Posterior vena cava (tissue), 2 donors: Measurements from ENCODE around the gene PLPPR5. TPM values are rescaled to one million over a fixed set of nuclear protein-coding genes. Genes with fewer than 3 reads are reported as not detected.
"Not testable (repeated sequence)": the region's sequence is repeated elsewhere in the genome, so short reads cannot be mapped to it uniquely, and the experiment has no call there.

Experiments
- DNase-seq: peaks from one replicate; pipeline ENCODE4 v3.0.0-alpha.2; 2020; ENCODE audit warnings: low spot score
- intact Hi-C, 2 donors: fragments of 100-400 bp; cut with DNase I; formaldehyde crosslinking; loops; one replicate each; pipeline versions ENCODE4 v1.14.1 to v1.14.2; 2022 to 2023
- long read RNA-seq, 2 donors: library from polyadenylated mRNA; unstranded; transcript quantifications; one replicate each; pipeline ENCODE4 v2.0.0, GENCODE V29; 2020 to 2021
- total RNA-seq, 2 donors: library from RNA; stranded (reverse); fragmentation: NEBNext Ultra II Directional; extraction: Animal tissue kit (Norgen Biotek cat#: 25700); gene quantifications; one replicate each; pipeline ENCODE4 v1.2.1, GENCODE V29; 2021
- donor health status: DM: yes; HTN: yes; CAD: no.
- donor health status: DM: yes; HTN: yes; CAD: no.

The PLPPR5 gene, protein sequence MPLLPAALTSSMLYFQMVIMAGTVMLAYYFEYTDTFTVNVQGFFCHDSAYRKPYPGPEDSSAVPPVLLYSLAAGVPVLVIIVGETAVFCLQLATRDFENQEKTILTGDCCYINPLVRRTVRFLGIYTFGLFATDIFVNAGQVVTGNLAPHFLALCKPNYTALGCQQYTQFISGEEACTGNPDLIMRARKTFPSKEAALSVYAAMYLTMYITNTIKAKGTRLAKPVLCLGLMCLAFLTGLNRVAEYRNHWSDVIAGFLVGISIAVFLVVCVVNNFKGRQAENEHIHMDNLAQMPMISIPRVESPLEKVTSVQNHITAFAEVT
- not detected for total RNA-seq
- long read RNA-seq, donor 1 = 0 reads
- long read RNA-seq, donor 2 = 0 reads

DNA sequence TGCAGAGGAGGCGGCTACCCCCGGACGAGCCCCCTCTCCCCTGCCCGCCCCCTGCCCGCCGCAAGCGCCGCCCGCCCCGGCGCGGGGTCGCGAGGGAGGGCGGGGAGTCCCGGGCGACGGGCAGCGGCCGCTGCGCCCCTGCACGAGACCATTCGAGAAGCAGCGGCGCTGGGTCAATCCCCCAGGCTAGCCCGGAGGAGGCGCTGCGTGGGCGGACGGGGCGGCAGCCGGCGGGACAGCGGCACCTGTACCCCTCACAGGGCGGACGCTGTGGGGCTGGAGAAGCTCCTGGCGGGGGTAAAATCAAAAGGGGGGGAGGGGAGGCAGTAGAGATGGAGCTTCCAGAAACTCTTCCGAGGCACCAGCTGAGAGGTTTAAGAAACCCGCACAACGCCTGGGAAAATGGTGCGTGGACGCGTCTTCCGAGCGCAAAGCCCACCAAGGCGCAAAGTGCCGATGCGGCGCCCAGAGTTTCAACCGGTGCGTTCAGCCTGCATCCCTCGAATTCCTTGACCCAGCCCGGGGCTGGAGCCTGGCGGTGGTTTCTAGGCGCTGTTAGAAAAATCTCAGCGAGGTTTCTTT, at the start of gene PLPPR5:
Gene PLPPR5 (minus strand): TSS at position 1 of the 582 bp plus-strand sequence. CDS start 190 bp downstream, outside the sequence.
- peak; percentile 80 for DNase-seq
- intact Hi-C loops = no loop called here

GRCh38 chr1:99051611-99052283, 47.1 kb upstream of the PLPPR5 start:
- DNase-seq = no peak
- intact Hi-C loops = no loop called here

- intact Hi-C loops = no loop called here
- no peak for DNase-seq
Observed at GRCh38 chr1:99049745-99050144, 45.1 kb upstream of the PLPPR5 start.

DNA sequence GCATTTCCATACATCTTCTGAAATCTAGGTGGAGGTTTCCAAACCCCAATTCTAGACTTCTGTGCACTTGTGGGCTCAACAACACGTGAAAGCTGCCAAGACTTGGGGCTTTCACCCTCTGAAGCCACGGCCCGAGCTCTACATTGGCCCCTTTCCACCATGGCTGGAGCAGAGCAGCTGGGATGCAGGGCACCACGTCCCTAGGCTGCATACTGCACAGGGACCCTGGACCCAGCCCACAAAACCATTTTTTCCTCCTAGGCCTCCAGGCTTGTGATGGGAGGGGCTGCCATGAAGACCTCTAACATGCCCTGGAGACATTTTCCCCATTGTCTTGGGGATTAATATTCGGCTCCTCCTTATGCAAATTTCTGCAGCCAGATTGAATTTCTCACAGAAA, 32.1 kb upstream of the PLPPR5 start:
- intact Hi-C loops, DNase-seq: not testable (repeated sequence)

DNA sequence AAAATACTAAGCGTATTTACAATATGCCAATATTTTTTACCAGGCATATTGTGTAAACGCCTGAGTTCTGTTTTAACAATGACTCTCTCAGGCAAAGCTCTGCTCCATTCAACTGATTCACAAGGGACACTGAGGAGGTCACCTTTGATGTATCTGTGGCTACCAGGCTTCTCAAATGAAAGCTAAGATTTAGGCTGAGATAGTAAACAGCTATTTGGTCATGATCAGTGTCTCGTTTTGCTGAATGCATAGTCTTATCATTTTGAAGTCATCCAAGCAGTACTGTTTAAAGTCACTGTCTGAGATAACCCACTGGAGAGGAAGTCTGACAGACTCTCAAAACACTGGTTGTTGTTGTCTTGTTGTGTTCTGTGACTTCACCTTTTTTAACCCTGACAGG, 13.7 kb upstream of the PLPPR5 start:
- intact Hi-C loops = no loop called here
- DNase-seq = no peak

DNA sequence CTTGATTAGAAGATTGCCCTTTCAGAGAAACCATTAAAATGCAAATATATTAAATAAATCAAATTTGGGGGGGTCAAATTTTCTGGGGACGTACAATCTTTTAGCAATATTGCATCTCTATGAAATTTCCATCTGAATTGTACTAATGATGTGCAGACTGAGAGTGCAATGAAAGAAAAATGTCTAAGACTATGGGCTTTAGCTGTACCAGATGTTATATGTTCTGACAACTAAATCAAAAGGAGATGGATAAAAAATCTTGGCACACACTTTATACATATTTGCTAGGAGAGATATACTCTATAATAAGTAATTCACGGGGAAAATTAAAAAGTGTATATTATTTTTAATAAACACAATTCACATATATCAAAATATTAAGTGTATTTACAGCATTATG, 13.0 kb upstream of the PLPPR5 start:
- intact Hi-C loops = no loop called here
- no peak for DNase-seq

GRCh38 chr1:99010679-99011078, 6.0 kb upstream of the PLPPR5 start:
- intact Hi-C loops = no loop called here
- DNase-seq = no peak

DNA sequence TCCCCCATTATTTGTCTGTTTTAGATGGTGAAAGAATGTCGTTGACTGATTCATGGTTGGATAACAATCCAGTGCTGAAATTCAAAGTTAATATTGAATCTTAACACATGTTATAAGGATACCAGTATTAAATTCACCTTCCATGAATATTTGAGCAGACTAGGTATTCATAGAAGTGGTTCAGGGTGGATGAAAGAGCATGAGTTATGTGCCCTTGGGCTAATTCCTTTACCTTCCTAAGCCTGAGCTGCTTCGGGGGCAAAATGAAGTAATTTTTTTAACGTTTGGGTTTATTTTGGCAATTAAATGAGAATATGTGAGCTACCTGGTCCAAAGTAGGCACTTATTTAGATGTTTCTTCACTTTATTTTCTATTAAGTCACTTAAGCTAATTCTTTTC, 2.7 kb upstream of the PLPPR5 start:
- intact Hi-C loops = no loop called here

GRCh38 chr1:99005537-99005942, 879 bp upstream of the PLPPR5 start:
- intact Hi-C loops = no loop called here
- DNase-seq = no peak

More for the DNA sequence above, 2.7 kb upstream of the PLPPR5 start:
- no peak for DNase-seq

DNA sequence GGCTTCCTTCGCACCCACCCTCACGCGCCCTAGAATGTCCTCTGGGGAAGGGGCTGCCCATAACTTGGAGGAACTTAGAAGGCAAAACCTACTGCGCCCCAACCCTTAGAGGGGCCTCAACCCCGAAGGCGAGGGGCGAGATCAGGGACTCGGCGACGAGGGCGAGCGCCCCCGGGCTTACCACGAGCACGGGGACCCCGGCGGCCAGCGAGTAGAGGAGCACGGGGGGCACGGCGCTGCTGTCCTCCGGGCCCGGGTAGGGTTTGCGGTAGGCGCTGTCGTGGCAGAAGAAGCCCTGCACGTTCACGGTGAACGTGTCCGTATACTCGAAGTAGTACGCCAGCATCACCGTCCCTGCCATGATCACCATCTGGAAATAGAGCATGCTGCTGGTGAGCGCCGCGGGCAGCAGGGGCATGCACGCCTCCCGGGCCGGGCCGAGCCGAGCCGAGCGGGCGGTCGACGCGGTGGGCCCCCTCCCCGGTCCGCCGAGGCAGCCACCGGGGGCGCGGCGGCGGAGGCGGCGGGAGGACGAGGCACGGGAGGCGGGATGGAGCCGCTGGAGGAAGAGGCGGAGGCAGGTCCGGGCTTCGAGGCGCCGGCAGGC, 304 bp downstream of the PLPPR5 start:
- DNase-seq = no peak
- intact Hi-C loops = no loop called here

GRCh38 chr1:99003581-99004253, 944 bp downstream of the PLPPR5 start:
- intact Hi-C loops = no loop called here
- no peak for DNase-seq

DNA sequence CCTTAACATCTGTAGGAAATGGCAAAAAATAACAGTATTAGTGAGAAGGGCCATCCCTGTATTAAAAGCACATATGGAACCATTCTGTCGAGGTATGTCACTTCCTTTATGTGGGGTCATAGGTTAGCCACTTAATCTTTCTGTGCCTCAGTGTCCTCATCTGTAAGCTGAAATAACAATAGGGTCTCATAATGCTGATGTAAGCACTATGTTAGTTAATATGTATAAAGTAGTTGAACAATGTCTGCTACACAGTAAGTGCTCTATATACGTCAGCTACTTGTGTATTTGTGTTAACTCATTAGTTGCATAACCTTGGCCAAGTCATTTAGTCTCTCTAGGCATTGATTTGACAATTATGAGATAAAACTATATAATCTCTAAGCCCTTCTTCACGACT, 11.8 kb downstream of the PLPPR5 start:
- no peak for DNase-seq
- intact Hi-C loops = no loop called here

DNA sequence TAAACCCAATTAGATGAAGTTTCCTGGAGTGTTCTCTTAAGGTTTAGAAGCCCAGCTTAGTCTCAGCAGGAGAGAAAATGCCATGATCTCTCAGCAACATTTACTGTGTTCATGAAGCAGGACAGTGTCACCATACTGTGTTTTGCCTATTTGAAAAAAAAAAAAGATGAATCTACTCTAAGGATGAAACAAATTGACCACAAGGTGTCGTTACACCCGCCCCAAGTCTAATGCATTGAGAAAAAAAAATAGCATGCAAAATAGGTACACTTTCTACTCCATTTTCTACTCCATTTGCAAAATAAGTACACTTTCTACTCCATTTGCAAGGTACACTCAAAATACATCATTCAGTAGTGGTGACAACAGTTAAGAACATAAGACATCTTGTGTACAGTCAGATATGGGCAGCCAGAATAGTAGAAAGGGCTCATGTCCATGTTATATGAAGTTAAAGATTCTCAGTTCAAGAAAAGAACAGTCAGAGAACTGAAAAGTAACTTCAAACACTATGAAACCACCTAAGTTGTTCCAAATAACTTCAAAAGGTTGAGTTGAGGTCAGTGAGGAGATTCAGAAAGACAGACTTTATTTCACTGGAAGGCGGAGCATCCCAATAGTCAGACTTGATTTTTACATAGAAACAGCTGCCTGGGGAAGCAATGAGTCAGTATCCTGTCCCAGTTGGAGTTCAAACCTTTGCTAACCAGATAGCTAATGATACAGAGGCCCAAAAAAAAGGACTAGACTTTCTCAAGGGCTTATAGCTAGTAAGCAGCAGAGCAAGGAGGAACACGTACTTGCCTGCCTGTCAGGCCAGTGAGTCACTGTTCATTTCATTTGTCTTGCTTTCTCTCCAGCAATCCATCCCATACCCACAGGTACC, 13.3 kb downstream of the PLPPR5 start:
- intact Hi-C loops = no loop called here
- DNase-seq = no peak

GRCh38 chr1:98989556-98989907, 15.1 kb downstream of the PLPPR5 start:
- intact Hi-C loops = no loop called here
- DNase-seq = no peak

- DNase-seq = no peak
- intact Hi-C loops = no loop called here
Observed at GRCh38 chr1:98988904-98989555, 15.6 kb downstream of the PLPPR5 start.

- intact Hi-C loops = no loop called here
- no peak for DNase-seq
Observed at GRCh38 chr1:98985687-98986086, 19.0 kb downstream of the PLPPR5 start.

DNA sequence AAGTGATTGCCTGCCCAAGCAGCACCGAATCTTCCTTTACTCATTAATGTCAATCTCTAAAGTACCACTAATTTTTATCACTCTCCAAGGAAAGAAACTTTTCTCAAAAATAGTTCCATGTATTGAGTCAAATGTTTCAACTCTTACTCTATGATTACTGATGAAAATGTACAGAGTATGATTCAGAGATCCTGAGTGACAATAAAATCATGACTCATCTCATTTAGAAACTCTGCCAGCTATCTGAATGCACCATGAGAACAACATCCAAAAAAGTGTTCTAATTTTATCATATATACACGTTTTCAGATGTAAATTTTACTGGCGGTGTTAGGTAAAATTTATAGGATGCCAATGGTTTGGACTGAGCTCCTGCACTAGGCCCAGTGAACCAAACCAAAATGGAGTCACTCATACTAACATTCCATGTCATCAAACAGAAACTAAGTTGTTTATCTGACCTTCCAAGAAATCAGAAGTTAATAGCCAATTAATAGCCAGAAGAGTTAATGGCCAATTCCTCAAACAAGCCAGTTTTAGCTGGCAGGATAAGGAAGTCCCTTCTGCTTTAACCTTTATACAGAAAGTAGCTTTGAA, 22.6 kb downstream of the PLPPR5 start:
- DNase-seq = no peak
- intact Hi-C loops = no loop called here

- intact Hi-C loops = no loop called here
Observed at GRCh38 chr1:98979463-98979862, 25.2 kb downstream of the PLPPR5 start.

More at GRCh38 chr1:98979463-98979862, 25.2 kb downstream of the PLPPR5 start:
- no peak for DNase-seq
